Heart right ventricle (tissue), 16 donors: ENCODE data around the gene DCAF15. TPM values are rescaled to one million over a fixed set of nuclear protein-coding genes. Genes with fewer than 3 reads are reported as not detected.

Source experiments
- ATAC-seq, 8 donors: fragments of 200-7000 bp; cut with Tn5 transposase; one replicate each; pipeline ENCODE4 v1.9.1; 2020; ENCODE audit warnings: mild to moderate bottlenecking in 8 of 8, moderate library complexity in 8 of 8, moderate number of reproducible peaks in 1 of 8
- DNase-seq, 2 donors: peaks; one replicate each; pipeline ENCODE4 v3.0.0-alpha.2; 2020
- H3K27ac ChIP-seq, 10 donors: fragments of 200-600 bp; sonication (generic) in 2 of 10; one replicate each; pipeline versions ENCODE4 v1.5.0 to v1.8.0; 2020 to 2022; ENCODE audit warnings: mild to moderate bottlenecking in 3 of 10
- H3K27me3 ChIP-seq, 7 donors: fragments of 200-600 bp; one replicate each; pipeline ENCODE4 v1.8.0; 2021 to 2022; ENCODE audit warnings: mild to moderate bottlenecking in 2 of 7
- H3K36me3 ChIP-seq, 9 donors: fragments of 200-600 bp; sonication (generic) in 1 of 9; one replicate each; pipeline versions ENCODE4 v1.5.0 to v1.8.0; 2020 to 2022; ENCODE audit warnings: mild to moderate bottlenecking in 2 of 9
- H3K4me1 ChIP-seq, 9 donors: fragments of 200-600 bp; sonication (generic) in 1 of 9; one replicate each; pipeline versions ENCODE4 v1.5.0 to v1.8.0; 2020 to 2022; ENCODE audit warnings: mild to moderate bottlenecking in 4 of 9
- H3K4me3 ChIP-seq, 10 donors: fragments of 200-600 bp; sonication (generic) in 2 of 10; one replicate each; pipeline versions ENCODE4 v1.5.0 to v1.8.0; 2020 to 2022; ENCODE audit warnings: mild to moderate bottlenecking in 7 of 10, moderate library complexity in 2 of 10
- H3K9me3 ChIP-seq, 11 donors: fragments of 200-600 bp in 10 of 11; sonication (generic) in 2 of 11; one replicate each; pipeline versions ENCODE4 v1.5.0 to v1.8.0; 2013 to 2022; ENCODE audit warnings: mild to moderate bottlenecking in 2 of 11, control low read depth in 1 of 11, moderate library complexity in 1 of 11
- CTCF ChIP-seq, 9 donors: fragments of 200-600 bp; sonication (generic) in 2 of 9; IDR thresholded peaks; one replicate each; pipeline versions ENCODE4 v1.5.0 to v1.8.0; 2021 to 2022; ENCODE audit warnings: antibody characterized with exemption in 9 of 9, mild to moderate bottlenecking in 5 of 9, moderate library complexity in 1 of 9
- WGBS, 2 donors: extraction: QIAGEN DNeasy Blood & Tissue Kit; methylation state at CpG; one replicate each; pipeline ENCODE4 v1.1.7; 2013; ENCODE audit warnings: inconsistent platforms in 1 of 2; 5-methylcytosine and 5-hydroxymethylcytosine counted together
- intact Hi-C, 10 donors: fragments of 100-400 bp; cut with DNase I; formaldehyde crosslinking; loops; one replicate each; pipeline versions ENCODE4 v1.11.1 to v1.14.2; 2022
- polyA plus RNA-seq, 2 donors: library from polyadenylated mRNA; stranded (reverse); fragments of 200-250 nt; gene quantifications; one replicate each; pipeline ENCODE4 v1.2.3, GENCODE V29; 2013
- total RNA-seq, 10 donors: library from RNA; stranded (reverse); fragmentation: NEBNext Ultra II Directional in 3 of 10; extraction: Animal tissue kit (Norgen Biotek cat#: 25700) in 3 of 10; gene quantifications; one replicate each; pipeline versions ENCODE4 v1.2.1 to v1.2.4, GENCODE V29; 2021 to 2023
- donor health status: Arrhythmogenic right ventricular cardiomyopathy.
- donor health status: ischemic (EF 13 %, LVEDD 7.1; RV severe dilation, severe dysfunction).
- donor health status: healthy with polysubstance abuse.
- donor health status: DM: no; HTN: yes; CAD: no.
- donor health status: DM: no; HTN: no; CAD: no.
- donor health status: ischemic (EF 25% LVEDD 6.9; RV normal size, moderate dysfunction).
- donor health status: ischemic (EF 25% LVEDD 5.7; RV mildly dilated, moderate dysfunction).
- donor health status: healthy.
- donor health status: DM: yes; HTN: yes; CAD: no.
- donor health status: Ischemic cardiomyopathy.
- donor health status: ischemic (EF 35%, LVEDD 5.7; RV mildly dilated, moderate dysfunction).
- donor health status: nonischemic (EF 11% LVEDD 7.7; RV severe dilation, severe dysfunction).
- donor health status: DM: yes; HTN: yes; CAD: no.
- donor health status: PGD.
- donor health status: ischemic (EF 29% LVEDD 5.4; RV normal size, mild dysfunction).
- donor health status: nonischemic (EF 23%, LVEDD 6.1; RV moderate dilation, normal function).

Gene DCAF15
- total and polyA plus RNA-seq, 12 donors: 15.5 to 50.0 (median 18.4) TPM

DNA sequence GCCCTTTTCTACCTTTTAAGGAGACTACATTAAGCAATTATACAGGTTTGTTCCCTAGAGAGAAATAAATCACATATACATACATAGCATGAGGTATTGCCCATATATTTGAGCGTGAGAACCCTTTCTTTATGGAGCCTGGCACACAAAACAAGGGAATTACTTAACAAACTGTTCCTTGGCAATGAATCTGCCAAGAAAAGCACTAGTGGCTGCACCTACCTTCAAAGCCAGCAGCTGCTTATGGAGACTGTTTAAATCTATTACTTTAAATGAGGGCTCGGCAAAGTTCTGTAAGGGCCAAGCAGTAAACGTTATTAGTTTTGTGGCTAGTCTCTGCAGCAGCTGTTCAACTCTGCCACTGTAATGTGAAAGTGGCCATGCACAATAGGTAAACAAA is 46.8 kb downstream of the DCAF15 start:
- Histone ChIP-seq H3K4me1 (peaks cover 14 to 42% (median 27%) of the 10 kb centered on the region in 9 donors), H3K9me3 (peaks cover 0 to 10% (median 7%) of the 10 kb centered on the region in 11 donors), H3K27ac (no peak overlapping the region), H3K4me3 (no peak overlapping the region), H3K27me3 (no peaks in the 10 kb centered on the region), H3K36me3 (peaks cover 0 to 32% (median 0%) of the 10 kb centered on the region in 9 donors)
- TF ChIP-seq CTCF (IDR thresholded peaks at IDR 0.05): no peak
- ATAC-seq (no peak), DNase-seq (no peak)
- intact Hi-C loops: no loop called here
- 98 to 100% methylated on average over 3 of the region's 3 CpGs for WGBS, 2 donors

DNA sequence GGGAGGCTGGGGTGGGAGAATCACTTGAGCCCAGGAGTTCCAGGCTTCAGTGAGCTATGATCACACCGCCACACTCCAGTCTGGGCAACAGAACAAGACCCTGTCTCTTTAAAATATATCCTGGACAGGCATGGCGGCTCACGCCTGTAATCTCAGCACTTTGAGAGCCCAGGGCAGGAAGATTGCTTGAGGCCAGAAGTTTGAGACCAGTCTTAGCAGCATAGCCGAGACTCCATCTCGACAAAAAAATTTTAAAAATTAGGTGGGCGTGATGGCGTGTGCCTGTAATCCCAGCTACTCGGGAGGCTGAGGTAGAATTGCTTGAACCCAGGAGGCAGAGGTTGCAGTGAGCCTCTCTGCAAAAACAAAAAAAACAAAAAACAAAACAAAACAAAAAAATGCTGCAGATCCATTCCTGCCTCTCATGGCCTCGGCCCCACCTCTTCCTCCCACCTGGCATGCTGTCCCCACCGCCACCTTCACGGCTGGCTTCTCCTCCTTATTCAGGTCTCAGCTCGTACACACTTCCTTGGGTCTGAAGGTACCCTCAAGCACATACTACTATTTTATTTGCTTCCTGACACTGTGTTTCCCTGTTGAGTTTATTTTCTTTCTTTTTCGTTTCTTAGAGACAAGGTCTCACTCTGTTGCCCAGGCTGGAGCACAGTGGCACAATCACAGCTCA is 48.5 kb downstream of the DCAF15 start:
- ATAC-seq (no peak), DNase-seq (no peak)
- intact Hi-C loops: loop anchor here in 2 of 10 donors (10.0 kb wide), 1 partner anchor 46 kb away; the partner anchor contains the start of gene DCAF15 (in 2 of the 2)
- H3K4me3 ChIP-seq: no peak overlapping the region
- no peak overlapping the region for H3K27ac ChIP-seq
- TF ChIP-seq CTCF (IDR thresholded peaks at IDR 0.05): no peak
- peaks cover 0 to 26% (median 0%) of the 10 kb centered on the region in 9 donors for H3K36me3 ChIP-seq
- no peaks in the 10 kb centered on the region for H3K27me3 ChIP-seq
- peaks cover 0 to 10% (median 7%) of the 10 kb centered on the region in 11 donors for H3K9me3 ChIP-seq
- WGBS, 2 donors: 87 to 88% methylated on average over 13 of the region's 13 CpGs
- H3K4me1 ChIP-seq: peaks cover 11 to 46% (median 34%) of the 10 kb centered on the region in 9 donors

DNA sequence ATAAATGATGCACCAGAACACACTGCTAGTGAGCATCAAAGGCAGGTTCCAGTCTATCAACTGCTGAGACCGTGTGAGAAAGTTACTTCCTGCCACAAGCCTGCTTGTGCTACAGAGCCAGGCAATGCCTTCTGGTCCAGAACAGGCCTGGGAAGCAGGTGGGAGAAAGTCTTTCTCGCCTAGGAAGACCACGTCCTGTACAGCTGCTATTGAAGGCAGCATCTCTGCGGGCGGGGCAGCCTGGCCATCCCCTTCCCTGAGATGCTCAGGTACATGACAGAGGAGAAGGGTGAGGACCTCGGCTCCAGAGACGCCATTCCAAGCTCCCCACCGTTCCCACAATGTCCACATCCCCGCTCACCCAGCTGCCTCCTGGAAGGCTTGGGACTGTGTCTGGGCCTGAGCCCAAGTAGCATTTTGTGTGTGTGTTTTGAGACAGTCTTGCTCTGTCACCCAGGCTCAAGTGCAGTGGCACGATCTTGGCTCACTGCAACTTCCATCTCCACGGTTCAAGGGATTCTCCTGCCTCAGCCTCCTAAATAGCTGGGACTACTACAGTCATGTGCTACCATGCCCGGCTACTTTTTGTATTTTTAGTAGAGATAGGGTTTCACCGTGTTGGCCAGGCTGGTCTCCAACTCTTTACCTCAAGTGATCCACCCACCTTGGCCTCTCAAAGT is 50.4 kb downstream of the DCAF15 start:
- no peak for TF ChIP-seq CTCF (IDR thresholded peaks at IDR 0.05)
- intact Hi-C loops: loop anchor here in 2 of 10 donors (10.0 kb wide), 1 partner anchor 48 kb away; the partner anchor contains the start of gene DCAF15 (in 2 of the 2)
- Histone ChIP-seq H3K36me3 (peaks cover 0 to 18% (median 0%) of the 10 kb centered on the region in 9 donors), H3K4me1 (peaks cover 11 to 51% (median 35%) of the 10 kb centered on the region in 9 donors), H3K9me3 (peaks cover 0 to 10% (median 7%) of the 10 kb centered on the region in 11 donors), H3K27me3 (no peaks in the 10 kb centered on the region), H3K27ac (peak overlapping the region in 9 of 10 donors; percentile 43 to 100 (median 98)), H3K4me3 (no peak overlapping the region)
- DNase-seq (no peak), ATAC-seq (no peak)
- 57 to 65% methylated on average over 13 of the region's 13 CpGs for WGBS, 2 donors

DNA sequence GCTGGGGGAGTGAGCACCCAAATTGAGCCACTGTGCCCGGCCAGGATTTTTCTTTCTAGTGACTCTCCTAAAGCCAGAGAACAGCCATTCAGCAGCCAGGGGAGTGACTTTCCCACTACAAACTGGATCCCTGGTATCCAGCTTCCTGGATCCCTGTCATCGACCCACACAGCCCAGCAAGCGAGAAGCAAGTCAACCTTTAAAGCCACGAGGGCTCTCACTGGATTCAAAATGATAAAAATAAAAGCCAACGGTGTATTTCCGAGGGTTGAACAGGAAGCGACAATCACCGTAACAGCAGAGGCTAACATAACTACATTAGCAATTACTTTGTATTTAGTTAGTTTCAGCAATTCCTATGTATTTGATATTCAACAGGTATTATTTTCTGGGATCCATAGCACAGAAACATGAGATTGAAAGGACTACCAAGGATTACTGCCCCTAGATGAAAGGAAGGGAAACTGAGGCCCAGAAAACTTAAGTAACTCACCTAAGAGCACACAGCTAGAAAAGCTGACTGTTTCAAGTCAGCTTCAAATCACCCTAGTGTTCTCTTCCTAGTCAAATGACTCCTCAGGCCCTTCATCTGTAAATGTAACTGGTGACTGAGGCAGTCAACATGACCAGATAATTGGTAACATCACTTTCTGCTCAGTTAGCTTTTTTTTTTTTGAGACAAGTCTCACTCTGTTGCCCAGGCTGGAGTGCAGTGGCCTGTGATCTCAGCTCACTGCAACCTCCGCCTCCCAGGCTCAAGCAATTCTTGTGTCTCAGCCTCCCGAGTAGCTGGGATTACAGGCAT is 51.1 kb downstream of the DCAF15 start:
- H3K9me3 ChIP-seq: peaks cover 0 to 10% (median 7%) of the 10 kb centered on the region in 11 donors
- ATAC-seq (no peak), DNase-seq (no peak)
- H3K4me3 ChIP-seq: no peak overlapping the region
- H3K27ac ChIP-seq: peak overlapping the region; percentile 18 to 100 (median 97)
- intact Hi-C loops: loop anchor here in 3 of 10 donors (2.0 to 10.0 kb wide), 2 partner anchors 27 to 49 kb away; partner anchors contain the start of gene DCAF15 (in 2 of the 3)
- 34% methylated on average over 10 of the region's 10 CpGs for WGBS, 2 donors
- no peaks in the 10 kb centered on the region for H3K27me3 ChIP-seq
- H3K4me1 ChIP-seq: peaks cover 11 to 51% (median 35%) of the 10 kb centered on the region in 9 donors
- peaks cover 0 to 17% (median 0%) of the 10 kb centered on the region in 9 donors for H3K36me3 ChIP-seq
- no peak for TF ChIP-seq CTCF (IDR thresholded peaks at IDR 0.05)
